AG09309 (cell line): ENCODE measurements around the gene SH3PXD2A.

Experiments
- DNase-seq: peaks from one replicate; pipeline ENCODE4 v3.0.0-alpha.2; 2010; ENCODE audit warnings: low read depth
- H3K4me3 ChIP-seq: 2 replicates; pipeline ENCODE4 v1.5.1; 2011; ENCODE audit warnings: mild to moderate bottlenecking, low read depth, low read length, moderate library complexity; ENCODE audit not compliant: control insufficient read depth
- CTCF ChIP-seq: IDR thresholded peaks from 2 replicates; pipeline ENCODE4 v1.5.1; 2011; ENCODE audit warnings: mild to moderate bottlenecking, low read depth, low read length, inconsistent platforms; ENCODE audit not compliant: insufficient read depth, control insufficient read depth; ENCODE audit errors: missing control alignments

SH3PXD2A gene

GRCh38 chr10:103748020-103748419 is 107.4 kb downstream of the SH3PXD2A start:
- no peak overlapping the region for H3K4me3 ChIP-seq
- TF ChIP-seq CTCF: no peak
- no peak for DNase-seq

GRCh38 chr10:103747193-103747865 is 108.0 kb downstream of the SH3PXD2A start:
- H3K4me3 ChIP-seq: no peak overlapping the region
- DNase-seq: no peak
- no peak for TF ChIP-seq CTCF

- no peak for TF ChIP-seq CTCF
- H3K4me3 ChIP-seq: no peak overlapping the region
- no peak for DNase-seq
Measured at GRCh38 chr10:103746598-103746997, 108.8 kb downstream of the SH3PXD2A start.

- no peak for DNase-seq
- TF ChIP-seq CTCF: no peak
- no peak overlapping the region for H3K4me3 ChIP-seq
Measured at GRCh38 chr10:103745341-103746247, 109.8 kb downstream of the SH3PXD2A start.

GRCh38 chr10:103742824-103743223 is 112.6 kb downstream of the SH3PXD2A start:
- TF ChIP-seq CTCF: no peak
- DNase-seq: no peak

GRCh38 chr10:103740611-103741010 is 114.8 kb downstream of the SH3PXD2A start:
- TF ChIP-seq CTCF: no peak
- no peak overlapping the region for H3K4me3 ChIP-seq
- DNase-seq: no peak

More at GRCh38 chr10:103742824-103743223, 112.6 kb downstream of the SH3PXD2A start:
- no peak overlapping the region for H3K4me3 ChIP-seq
